HG02870 (cell line): ENCODE measurements around the gene MEG3.
"Not testable (repeated sequence)": the region's sequence is repeated elsewhere in the genome, so short reads cannot be mapped to it uniquely, and the experiment has no call there.

ENCODE experiments used
- ATAC-seq: cut with Tn5 transposase; IDR thresholded peaks from one replicate; pipeline ENCODE4 v1.9.1; 2021; ENCODE audit warnings: mild to moderate bottlenecking, moderate library complexity; ENCODE audit not compliant: unreplicated experiment

Gene MEG3

GRCh38 chr14:100788517-100788916, 37.4 kb upstream of the MEG3 start:
- no peak for ATAC-seq

- no peak for ATAC-seq
Observed at GRCh38 chr14:100788942-100789341, 37.0 kb upstream of the MEG3 start.

GRCh38 chr14:100789460-100790417, 36.2 kb upstream of the MEG3 start:
- ATAC-seq: no peak

DNA sequence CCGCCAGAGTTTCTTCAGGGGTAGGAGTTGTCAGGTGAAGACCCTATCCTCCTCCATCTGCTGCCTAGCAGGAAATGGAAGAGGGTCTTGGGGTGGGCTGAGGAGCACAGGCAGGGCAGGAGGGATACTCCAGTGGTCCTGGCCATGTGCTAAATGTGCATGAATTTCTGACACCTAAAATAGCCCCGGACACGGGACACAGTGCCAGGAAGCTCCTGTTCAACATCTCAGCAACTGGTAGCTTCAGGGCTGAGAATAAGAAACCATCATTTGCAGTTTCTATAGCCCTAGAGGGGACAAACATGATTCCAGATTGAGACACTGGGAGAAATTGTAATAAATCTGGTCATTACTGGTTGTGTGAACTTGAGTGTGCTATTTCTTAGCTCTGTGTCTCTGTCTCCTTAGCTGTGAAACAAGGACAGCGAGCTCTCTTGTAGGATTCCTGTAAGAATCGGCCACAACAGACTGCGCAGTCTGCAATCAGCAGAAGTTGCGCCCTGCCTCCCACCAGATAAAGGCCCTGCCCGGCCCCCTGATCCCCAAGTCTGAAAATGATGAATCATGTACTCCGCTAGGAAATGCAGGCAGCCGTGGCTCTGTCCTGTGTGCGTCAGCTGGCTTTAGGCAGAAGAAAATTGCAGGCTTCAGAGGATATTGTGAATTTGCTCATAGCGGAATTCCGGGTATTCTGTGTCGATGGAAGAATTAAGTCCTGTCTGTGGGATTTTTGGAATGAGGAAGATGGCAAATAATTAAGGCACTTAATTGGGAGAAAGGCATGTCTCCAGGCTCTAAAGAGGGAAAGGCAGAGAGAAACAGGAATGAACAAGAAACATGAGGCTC, 35.2 kb upstream of the MEG3 start:
- no peak for ATAC-seq

- no peak for ATAC-seq
Observed at GRCh38 chr14:100791348-100791735, 34.6 kb upstream of the MEG3 start.

GRCh38 chr14:100791995-100792394, 33.9 kb upstream of the MEG3 start:
- ATAC-seq: no peak

DNA sequence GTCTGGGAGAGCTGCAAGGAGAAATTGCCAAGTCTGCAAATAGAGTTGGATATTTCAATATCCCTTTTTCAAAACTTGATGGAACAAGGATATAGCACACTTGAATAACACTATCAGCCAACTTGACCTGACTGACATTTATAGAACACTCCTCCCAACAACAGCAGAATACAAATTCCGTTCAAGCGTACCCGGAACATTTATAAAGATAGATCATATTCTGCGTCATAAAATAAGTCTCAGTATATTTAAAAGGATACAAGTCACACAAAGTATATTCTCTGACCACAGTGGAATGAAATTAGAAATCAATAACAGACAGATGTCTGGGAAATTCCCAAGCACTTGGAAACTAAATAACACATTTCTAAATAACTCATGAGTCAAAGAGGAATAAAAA, 29.0 kb upstream of the MEG3 start:
- ATAC-seq: no peak

- no peak for ATAC-seq
Observed at GRCh38 chr14:100800041-100800440, 25.9 kb upstream of the MEG3 start.

- ATAC-seq: not testable (repeated sequence)
Observed at GRCh38 chr14:100801433-100801832, 24.5 kb upstream of the MEG3 start.

DNA sequence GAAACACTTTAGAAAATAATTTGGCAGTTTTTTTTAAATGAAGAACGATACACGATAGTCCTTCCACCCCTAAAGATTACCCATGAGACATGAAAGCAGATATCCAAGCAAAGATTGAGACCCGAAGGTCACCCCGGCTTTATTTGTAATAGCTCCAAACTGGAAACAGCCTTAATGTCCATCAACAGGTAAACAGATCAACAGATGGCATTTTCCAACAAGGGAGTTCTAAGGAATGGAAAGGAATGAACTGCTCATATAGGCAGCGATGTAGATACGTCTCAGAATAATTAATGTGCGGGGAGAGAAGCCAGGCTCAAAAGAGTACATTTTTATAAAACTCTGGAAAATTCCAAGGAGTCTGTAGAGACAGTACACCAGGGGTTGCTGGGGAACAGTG, 23.7 kb upstream of the MEG3 start:
- no peak for ATAC-seq

DNA sequence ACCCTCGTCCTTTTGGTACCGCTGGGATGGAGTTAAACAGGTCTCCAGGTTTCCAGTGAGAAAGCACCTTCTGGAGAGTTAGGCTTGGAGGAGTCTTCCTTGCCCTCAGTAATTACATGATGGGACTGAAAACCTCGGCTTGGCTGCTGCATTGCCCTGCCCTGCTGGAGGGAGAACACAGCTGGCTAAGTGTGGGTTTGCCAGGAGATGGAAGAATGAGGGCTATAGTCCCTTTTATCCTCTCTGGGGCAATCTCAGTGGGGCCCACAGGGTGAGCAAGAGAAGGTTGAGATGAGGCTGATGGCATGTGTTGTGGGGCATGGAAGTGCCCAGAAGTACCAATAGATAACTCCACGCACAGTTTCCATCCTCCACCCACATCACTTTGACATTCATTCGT, 23.2 kb upstream of the MEG3 start:
- no peak for ATAC-seq

GRCh38 chr14:100803226-100803625, 22.7 kb upstream of the MEG3 start:
- ATAC-seq: no peak

DNA sequence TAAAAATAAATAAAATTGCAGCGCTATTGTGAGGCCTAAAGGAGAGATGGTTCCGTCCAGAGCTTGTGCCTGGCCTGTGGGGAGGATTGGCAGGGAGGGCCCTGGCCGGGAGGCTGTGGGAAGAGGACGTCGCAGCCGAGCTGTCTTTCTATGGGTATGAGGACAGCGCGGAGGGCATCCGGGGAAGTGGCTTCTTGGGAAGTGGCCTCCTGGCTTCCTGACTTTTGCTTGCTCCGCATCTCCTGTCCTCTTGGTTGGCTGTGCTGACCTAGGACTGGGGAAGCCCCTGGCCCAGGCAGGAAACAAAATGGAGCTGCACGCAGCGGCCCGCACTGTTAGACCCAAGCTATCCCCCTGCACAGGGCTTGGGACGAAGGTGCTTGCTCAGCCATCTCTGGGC, 22.2 kb upstream of the MEG3 start:
- ATAC-seq: no peak

DNA sequence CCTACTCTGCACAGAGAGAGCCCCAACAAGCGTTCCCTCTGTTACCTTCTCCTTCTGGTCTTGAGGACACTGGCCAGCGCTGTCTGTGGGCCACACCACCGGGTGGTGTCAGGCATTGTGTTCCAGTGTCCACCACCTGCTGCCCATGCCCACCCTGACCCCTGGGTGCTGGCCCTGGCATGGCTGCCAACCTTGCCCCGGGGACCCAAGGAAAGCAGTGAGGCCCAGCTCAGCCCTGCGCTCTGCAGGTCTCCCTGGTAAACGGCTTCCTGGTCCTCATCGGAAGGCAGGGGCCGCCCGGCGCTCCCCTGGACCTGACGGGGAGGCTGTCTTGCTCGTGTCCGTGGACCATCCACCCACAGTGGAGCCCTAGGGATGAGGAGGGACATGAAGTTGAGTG, 21.8 kb upstream of the MEG3 start:
- no peak for ATAC-seq

DNA sequence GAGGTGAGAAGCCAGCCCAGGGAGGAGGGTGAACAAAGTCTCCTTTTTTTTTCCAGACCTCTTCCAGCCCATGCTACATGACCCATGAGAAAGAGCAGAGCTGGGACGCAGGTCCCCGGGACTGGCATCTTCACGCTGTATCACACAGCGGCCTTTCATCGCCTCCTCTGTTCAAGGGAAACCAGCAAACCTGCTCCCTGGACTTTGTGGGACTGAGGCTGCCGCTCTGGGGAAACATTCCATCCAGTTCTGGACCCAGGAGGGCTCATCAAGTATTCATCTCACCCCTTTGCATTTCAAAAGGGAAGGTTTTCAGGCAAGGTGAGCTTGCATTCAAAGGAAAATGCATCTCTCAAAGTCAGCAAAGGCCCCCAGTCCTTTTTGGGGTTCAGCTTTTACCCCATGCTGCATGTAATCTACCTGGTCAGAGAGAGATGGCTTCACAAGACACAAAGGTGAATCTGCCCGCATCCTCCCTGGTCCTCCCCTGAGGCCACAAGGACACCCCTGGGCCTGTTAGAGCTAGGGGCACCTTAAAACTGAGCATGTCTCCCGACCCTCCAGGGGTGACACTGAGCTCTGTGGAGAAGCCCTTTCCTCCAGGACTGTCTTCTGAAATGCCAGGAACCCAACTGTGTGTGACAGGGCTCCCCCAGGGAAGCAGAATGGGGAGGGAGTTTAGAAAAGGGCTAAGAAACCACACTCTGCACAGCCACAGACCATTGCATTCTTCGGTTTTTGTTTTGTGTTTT, 21.2 kb upstream of the MEG3 start:
- no peak for ATAC-seq

- no peak for ATAC-seq
Observed at GRCh38 chr14:100806386-100806785, 19.5 kb upstream of the MEG3 start.

- no peak for ATAC-seq
Observed at GRCh38 chr14:100807496-100807895, 18.4 kb upstream of the MEG3 start.

DNA sequence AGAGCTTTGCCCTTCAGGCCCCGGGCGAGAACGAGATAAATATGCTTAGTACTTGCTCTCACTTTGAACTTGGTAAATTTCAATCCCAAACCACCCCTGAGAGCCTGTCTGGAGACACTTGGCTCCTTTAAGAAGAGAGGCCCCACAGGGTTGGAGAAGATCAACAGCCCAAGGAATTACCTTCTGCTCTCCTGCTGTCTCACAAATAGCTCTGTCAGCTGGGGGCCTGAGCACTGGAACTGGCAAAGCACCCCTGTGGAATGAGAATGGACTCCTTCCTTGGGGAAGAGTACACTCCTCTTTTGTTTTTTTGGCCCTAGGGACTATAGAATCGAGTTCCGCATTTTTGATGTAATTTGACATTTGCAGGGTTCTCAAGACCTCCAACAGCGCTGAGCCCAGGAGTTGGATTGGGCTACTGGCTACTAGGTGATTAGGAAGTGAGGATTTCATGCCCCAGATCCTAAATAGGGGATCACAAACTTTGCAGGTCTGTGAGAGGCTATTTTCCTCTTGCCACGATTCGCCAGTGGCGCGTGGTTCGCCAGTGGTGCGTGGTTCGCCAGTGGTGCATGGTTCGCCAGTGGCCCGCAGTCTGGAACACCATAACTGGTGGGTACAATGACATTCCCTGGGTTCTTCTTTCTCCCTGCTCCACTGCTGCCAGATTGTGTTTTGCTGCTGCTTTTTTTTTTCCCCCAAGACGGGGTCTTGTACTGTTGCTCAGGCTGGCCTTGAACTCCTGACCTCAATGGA, 17.8 kb upstream of the MEG3 start:
- no peak for ATAC-seq

- no peak for ATAC-seq
Observed at GRCh38 chr14:100810435-100810834, 15.5 kb upstream of the MEG3 start.

GRCh38 chr14:100810861-100811461, 15.0 kb upstream of the MEG3 start:
- ATAC-seq: no peak
